Dedifferentiated amniotic fluid mesenchymal stem cell (primary cell): ENCODE data around the gene TRAF2.
"Not testable (repeated sequence)": the region's sequence is repeated elsewhere in the genome, so short reads cannot be mapped to it uniquely, and the experiment has no call there.

Experiments used
- DNase-seq: peaks from one replicate; pipeline ENCODE4 v3.0.0-alpha.2; 2016; ENCODE audit errors: extremely low spot score

Gene TRAF2

GRCh38 chr9:136857581-136858412 lies 28.5 kb upstream of the TRAF2 start:
- DNase-seq, result no peak

- no peak for DNase-seq
Measured at GRCh38 chr9:136858452-136858843, 27.9 kb upstream of the TRAF2 start.

- DNase-seq, result no peak
Measured at GRCh38 chr9:136858844-136859757, 27.2 kb upstream of the TRAF2 start.

GRCh38 chr9:136860529-136860928 lies 25.8 kb upstream of the TRAF2 start:
- no peak for DNase-seq

GRCh38 chr9:136860933-136861873 lies 25.1 kb upstream of the TRAF2 start:
- DNase-seq, result no peak

GRCh38 chr9:136861874-136862457 lies 24.4 kb upstream of the TRAF2 start:
- DNase-seq, result no peak

GRCh38 chr9:136862849-136863622 lies 23.3 kb upstream of the TRAF2 start:
- no peak for DNase-seq

- DNase-seq, result no peak
Measured at GRCh38 chr9:136863623-136864273, 22.6 kb upstream of the TRAF2 start.

- no peak for DNase-seq
Measured at GRCh38 chr9:136865041-136865767, 21.1 kb upstream of the TRAF2 start.

GRCh38 chr9:136865768-136866103 lies 20.6 kb upstream of the TRAF2 start:
- DNase-seq, result no peak

- not testable (repeated sequence) for DNase-seq
Measured at GRCh38 chr9:136866898-136867421, 19.4 kb upstream of the TRAF2 start.

GRCh38 chr9:136867480-136867879 lies 18.8 kb upstream of the TRAF2 start:
- DNase-seq, result no peak

GRCh38 chr9:136867917-136868316 lies 18.4 kb upstream of the TRAF2 start:
- no peak for DNase-seq

- no peak for DNase-seq
Measured at GRCh38 chr9:136868644-136869043, 17.7 kb upstream of the TRAF2 start.

- DNase-seq, result not testable (repeated sequence)
Measured at GRCh38 chr9:136869611-136870010, 16.7 kb upstream of the TRAF2 start.

GRCh38 chr9:136875155-136875554 lies 11.2 kb upstream of the TRAF2 start:
- DNase-seq, result no peak

GRCh38 chr9:136876476-136876875 lies 9.8 kb upstream of the TRAF2 start:
- no peak for DNase-seq

GRCh38 chr9:136880651-136881050 lies 5.7 kb upstream of the TRAF2 start:
- DNase-seq, result no peak

- no peak for DNase-seq
Measured at GRCh38 chr9:136881691-136882108, 4.6 kb upstream of the TRAF2 start.
